ENCODE results near the gene ZNRF1.

DNA sequence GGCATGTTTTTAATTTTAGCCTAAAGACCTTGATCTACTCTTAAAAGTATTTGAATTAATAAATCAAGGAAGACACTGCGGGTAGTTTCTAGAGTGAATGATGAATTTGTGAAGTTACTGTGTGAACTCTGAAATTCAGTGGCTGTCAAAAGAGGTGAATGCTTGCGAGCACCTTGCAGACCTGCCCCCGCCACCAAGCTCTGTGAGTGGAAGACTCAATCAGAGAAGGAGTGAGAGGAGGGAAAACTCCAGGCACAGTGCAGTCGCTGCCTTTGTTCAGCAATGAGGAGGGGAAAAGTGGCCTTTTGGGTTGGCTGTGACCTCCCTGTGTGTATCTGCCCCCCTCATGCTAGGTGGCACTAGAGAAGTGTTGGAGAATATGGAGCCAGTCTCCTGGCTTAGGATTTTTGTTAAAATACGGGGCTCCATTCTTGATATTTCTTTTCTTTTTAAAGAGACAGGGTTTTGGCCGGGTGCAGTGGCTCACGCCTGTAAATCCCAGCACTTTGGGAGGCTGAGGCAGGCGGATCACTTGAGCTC lies 64.8 kb downstream of the ZNRF1 start:
- TF ChIP-seq POLR2A (IDR thresholded peaks at IDR 0.05) (no peak), CTCF (IDR thresholded peaks at IDR 0.05) (no peak), POLR2AphosphoS5 (IDR thresholded peaks at IDR 0.05) (no peak), EP300 (IDR thresholded peaks at IDR 0.05) (no peak)
